ENCODE measurements around the gene HCN1.
"Not testable (repeated sequence)": the region's sequence is repeated elsewhere in the genome, so short reads cannot be mapped to it uniquely, and the experiment has no call there.

Gene HCN1

DNA sequence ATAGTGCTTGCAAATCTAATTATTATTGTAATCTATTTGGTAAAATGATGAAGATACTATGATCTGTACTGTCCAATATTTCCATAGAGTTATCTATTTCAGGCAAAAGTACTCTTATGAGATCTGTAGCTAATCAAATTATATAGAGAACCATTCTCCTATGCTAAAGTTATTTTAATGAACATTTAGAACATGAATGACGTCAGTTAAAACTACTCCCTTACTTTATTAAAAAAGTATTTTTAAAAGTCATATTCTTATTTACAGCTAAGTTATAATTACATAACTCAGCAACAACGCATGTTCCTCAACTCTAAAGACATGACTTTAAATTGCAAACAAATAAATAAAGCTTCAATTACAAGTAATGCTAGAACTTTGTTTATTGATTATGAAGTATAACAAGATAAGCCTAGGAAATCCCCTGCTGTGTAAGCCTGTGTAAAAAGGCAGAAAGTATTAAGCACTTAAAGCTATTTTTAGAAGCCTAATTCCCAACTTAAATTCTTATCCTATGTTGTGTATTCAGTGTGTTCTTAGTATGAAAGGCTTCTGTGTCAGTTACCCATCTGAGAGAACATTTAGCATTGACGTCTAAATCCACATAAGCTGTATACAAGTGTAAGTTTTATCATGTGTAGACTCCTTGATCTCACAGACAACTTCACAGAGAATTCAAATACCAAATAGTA is 285.7 kb downstream of the HCN1 start:
- DNase-seq (ENCODE audit: insufficient read length) = no peak
- TF ChIP-seq POLR2A (IDR thresholded peaks at IDR 0.05; ENCODE audit: low read depth, low read length) (no peak), POLR2AphosphoS5 (IDR thresholded peaks at IDR 0.05; ENCODE audit: low read depth, low read length) (no peak), TAF1 (IDR thresholded peaks at IDR 0.05; ENCODE audit: borderline replicate concordance, low read depth, low read length) (no peak)
- FAIRE-seq = no peak

DNA sequence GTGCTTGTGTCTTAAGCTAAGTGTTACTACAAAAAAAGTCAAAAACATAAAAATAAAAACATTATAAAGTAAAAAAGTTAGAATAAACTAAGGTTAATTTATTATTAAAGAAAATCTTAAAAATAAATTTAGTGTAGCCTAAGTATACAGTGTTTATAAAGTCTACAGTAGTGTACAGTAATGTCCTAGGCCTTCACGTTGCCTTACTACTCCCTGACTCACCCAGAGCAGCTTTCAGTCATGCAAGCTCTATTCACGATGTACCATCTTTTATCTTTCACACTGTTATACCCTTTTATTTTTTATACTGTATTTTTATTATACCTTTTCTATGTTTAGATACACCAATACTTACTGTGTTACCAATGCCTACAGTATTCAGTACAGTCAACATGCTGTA is 288.1 kb downstream of the HCN1 start:
- TF ChIP-seq POLR2AphosphoS5 (IDR thresholded peaks at IDR 0.05; ENCODE audit: low read depth, low read length) = no peak
- no peak for TF ChIP-seq TAF1 (IDR thresholded peaks at IDR 0.05; ENCODE audit: borderline replicate concordance, low read depth, low read length)
- no peak for TF ChIP-seq POLR2A (IDR thresholded peaks at IDR 0.05; ENCODE audit: low read depth, low read length)
- DNase-seq (ENCODE audit: insufficient read length) = no peak
- FAIRE-seq = no peak

DNA sequence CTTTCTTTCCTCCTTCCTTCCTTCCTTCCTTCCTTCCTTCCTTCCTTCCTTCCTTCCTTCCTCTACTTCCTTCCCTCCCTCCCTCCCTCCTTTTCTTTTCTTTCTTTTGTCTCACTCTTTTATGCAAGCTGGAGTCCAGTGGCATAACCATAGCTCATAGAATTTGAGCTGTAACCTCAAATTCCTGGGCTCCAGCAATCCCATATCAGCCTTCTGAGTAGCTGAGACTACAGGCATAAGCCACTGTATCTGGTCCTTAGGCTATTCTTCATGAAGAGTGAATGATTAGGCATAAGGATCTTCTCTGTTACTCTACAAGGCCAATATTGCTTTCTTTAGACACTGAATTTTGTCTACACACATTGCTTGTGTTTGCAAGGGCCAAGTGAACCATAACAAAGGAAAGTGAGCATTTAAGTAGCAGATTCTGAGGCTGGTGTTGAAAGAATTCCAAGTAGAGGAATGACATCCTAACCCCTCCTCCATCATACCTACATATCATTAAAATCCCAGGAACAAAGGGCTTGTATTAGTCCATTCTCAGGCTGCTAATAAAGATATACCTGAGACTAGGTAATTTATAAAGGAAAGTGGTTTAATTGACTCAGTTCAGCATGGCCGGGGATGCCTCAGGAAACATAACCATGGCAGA is 293.2 kb downstream of the HCN1 start:
- no peak for DNase-seq (ENCODE audit: insufficient read length)
- TF ChIP-seq TAF1 (IDR thresholded peaks at IDR 0.05; ENCODE audit: borderline replicate concordance, low read depth, low read length) = no peak
- no peak for TF ChIP-seq POLR2A (IDR thresholded peaks at IDR 0.05; ENCODE audit: low read depth, low read length)
- TF ChIP-seq POLR2AphosphoS5 (IDR thresholded peaks at IDR 0.05; ENCODE audit: low read depth, low read length) = no peak
- no peak for FAIRE-seq

DNA sequence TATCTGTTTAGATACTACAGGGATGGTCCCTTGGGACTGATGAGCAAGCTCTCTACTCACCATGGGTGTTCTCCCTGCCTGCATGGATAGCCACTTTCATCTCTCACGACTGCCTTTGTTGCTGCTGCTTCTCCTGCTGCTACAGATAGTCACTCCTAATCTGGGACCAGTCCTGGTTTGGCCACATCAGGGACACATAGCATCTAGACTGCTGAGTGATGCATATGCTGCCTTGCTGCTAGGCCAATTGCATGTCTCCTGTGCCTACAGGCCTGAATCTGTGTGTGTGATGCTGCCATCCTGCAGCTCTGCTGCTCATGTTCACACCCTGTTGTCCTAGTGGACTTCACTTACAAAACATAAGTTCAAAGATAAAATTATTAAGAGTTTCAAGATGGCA is 297.1 kb downstream of the HCN1 start:
- DNase-seq (ENCODE audit: insufficient read length) (no peak), FAIRE-seq (no peak)
- no peak for TF ChIP-seq POLR2AphosphoS5 (IDR thresholded peaks at IDR 0.05; ENCODE audit: low read depth, low read length)
- no peak for TF ChIP-seq TAF1 (IDR thresholded peaks at IDR 0.05; ENCODE audit: borderline replicate concordance, low read depth, low read length)
- no peak for TF ChIP-seq POLR2A (IDR thresholded peaks at IDR 0.05; ENCODE audit: low read depth, low read length)

DNA sequence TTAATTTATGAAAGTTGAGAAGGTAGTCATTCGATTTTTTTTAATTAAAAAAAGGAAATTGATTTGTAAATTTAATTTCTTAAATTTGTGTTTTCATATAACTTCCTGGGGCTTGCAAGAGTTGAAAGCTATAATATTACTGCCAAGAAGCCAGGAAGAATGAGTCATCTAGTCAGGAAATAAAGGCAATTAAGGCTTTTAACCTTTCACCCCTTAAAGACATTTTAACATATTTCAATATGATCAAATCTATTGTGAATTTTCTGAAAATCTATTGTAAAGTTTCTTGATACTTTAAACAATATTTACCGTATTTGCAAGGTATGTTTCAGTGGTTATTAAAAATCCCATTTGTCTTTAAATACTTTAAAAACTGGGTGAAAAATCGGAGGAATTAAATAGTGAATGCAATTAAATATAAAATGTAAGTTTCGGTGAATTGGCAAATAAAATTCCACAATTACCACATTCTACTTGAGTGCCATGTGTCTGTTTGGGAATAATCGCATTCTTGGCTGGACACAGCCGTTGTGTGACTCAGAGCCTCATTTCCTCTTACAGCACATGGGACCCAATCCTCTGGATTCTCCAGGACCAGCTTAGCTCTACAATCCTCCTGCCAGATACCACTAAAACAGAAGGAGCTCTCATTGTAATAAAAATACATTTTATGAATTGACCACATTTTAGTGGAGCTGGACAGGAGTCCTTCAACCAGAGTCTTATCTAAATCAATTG is 310.7 kb downstream of the HCN1 start:
- DNase-seq (ENCODE audit: insufficient read length) (no peak), FAIRE-seq (no peak)
- TF ChIP-seq POLR2A (IDR thresholded peaks at IDR 0.05; ENCODE audit: low read depth, low read length) (no peak), POLR2AphosphoS5 (IDR thresholded peaks at IDR 0.05; ENCODE audit: low read depth, low read length) (no peak), TAF1 (IDR thresholded peaks at IDR 0.05; ENCODE audit: borderline replicate concordance, low read depth, low read length) (no peak)

DNA sequence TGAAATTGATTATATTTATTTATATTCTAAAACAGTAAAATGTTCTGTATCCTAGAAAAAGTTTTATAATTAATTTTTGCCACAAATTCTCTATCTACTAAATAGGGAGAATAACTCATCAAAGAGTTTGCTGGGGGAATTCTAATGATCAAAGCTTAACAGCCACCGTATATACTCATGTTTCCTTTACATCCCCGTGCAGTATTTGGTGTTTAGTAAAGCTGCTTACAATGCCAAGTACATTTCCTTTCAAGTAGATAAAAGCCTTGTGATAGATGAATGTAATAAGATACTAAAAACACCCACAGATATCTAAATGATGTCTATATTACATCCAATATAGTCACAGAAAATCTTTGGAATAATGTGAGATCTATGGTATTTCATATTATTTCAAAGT is 312.2 kb downstream of the HCN1 start:
- TF ChIP-seq TAF1 (IDR thresholded peaks at IDR 0.05; ENCODE audit: borderline replicate concordance, low read depth, low read length) = no peak
- TF ChIP-seq POLR2AphosphoS5 (IDR thresholded peaks at IDR 0.05; ENCODE audit: low read depth, low read length) = no peak
- TF ChIP-seq POLR2A (IDR thresholded peaks at IDR 0.05; ENCODE audit: low read depth, low read length) = no peak
- no peak for DNase-seq (ENCODE audit: insufficient read length)
- no peak for FAIRE-seq

DNA sequence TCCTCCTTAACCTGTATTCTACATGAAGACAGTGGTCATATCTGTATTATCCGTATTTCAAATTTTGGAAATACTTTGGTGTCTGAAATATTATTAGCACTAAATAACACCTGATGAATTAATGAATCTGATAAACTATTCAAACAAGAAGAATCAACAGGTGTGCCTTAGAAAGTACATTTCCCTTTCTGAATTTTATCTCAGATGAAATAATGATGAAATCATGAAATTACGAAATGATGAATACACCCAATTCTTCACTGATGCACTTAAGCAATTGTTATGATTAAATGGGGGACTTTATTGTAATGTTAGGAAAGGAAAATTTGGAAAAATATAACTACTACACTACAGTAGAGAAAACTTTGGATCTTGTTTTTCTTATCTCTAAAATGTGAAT is 313.6 kb downstream of the HCN1 start:
- no peak for DNase-seq (ENCODE audit: insufficient read length)
- no peak for TF ChIP-seq TAF1 (IDR thresholded peaks at IDR 0.05; ENCODE audit: borderline replicate concordance, low read depth, low read length)
- TF ChIP-seq POLR2A (IDR thresholded peaks at IDR 0.05; ENCODE audit: low read depth, low read length) = no peak
- TF ChIP-seq POLR2AphosphoS5 (IDR thresholded peaks at IDR 0.05; ENCODE audit: low read depth, low read length) = no peak
- no peak for FAIRE-seq

DNA sequence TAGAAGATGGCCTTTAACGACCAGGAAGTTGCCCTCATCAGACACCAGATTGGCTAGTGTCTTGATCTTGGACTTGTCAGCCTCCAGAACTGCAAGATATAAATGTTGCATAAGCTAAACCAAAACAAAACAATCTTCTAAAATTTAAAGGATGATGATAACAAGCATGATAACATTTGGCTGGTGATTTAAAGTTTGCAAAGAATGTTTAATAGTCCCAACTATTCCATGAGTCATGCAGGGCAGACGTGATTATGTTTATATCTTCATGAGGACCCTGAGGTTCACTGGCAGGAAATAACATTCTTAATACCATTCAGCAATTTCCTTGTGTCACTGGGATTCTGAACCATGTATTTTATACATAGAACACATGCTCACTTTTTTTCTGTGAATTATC is 319.8 kb downstream of the HCN1 start:
- FAIRE-seq (no peak), DNase-seq (ENCODE audit: insufficient read length) (no peak)
- TF ChIP-seq POLR2A (IDR thresholded peaks at IDR 0.05; ENCODE audit: low read depth, low read length) (no peak), TAF1 (IDR thresholded peaks at IDR 0.05; ENCODE audit: borderline replicate concordance, low read depth, low read length) (no peak), POLR2AphosphoS5 (IDR thresholded peaks at IDR 0.05; ENCODE audit: low read depth, low read length) (no peak)

DNA sequence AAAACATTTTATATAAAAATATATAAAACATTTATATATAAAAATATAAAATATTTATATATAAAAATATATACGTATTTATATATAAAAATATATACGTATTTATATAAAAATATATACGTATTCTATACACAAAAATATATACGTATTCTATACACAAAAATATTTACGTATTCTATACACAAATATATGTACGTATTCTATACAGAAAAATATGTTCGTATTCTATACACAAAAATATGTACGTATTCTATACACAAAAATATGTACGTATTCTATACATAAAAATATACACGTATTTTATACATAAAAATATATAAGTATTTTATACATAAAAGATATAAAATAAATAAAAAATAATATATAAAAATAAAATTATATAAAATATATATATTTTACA is 323.6 kb downstream of the HCN1 start:
- no peak for TF ChIP-seq TAF1 (IDR thresholded peaks at IDR 0.05; ENCODE audit: borderline replicate concordance, low read depth, low read length)
- TF ChIP-seq POLR2AphosphoS5 (IDR thresholded peaks at IDR 0.05; ENCODE audit: low read depth, low read length) = no peak
- TF ChIP-seq POLR2A (IDR thresholded peaks at IDR 0.05; ENCODE audit: low read depth, low read length) = no peak
- no peak for FAIRE-seq

DNA sequence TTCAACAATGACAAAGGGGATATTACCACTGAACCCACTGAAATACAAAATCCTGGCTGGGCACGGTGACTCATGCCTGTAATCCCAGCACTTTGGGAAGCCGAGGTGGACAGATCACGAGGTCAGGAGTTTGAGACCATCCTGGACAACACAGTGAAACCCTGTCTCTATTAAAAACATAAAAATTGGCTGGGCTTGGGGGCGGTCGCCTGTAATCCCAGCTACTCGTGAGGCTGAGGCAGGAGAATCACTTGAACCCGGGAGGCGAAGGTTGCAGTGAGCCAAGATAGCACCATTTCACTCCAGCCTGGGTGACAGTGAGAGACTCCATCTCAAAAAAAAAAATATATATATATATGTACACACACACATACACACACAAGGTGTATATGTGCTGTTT is 324.8 kb downstream of the HCN1 start:
- not testable (repeated sequence) for DNase-seq (ENCODE audit: insufficient read length); FAIRE-seq

More for the DNA sequence above, 323.6 kb downstream of the HCN1 start:
- no peak for DNase-seq (ENCODE audit: insufficient read length)

DNA sequence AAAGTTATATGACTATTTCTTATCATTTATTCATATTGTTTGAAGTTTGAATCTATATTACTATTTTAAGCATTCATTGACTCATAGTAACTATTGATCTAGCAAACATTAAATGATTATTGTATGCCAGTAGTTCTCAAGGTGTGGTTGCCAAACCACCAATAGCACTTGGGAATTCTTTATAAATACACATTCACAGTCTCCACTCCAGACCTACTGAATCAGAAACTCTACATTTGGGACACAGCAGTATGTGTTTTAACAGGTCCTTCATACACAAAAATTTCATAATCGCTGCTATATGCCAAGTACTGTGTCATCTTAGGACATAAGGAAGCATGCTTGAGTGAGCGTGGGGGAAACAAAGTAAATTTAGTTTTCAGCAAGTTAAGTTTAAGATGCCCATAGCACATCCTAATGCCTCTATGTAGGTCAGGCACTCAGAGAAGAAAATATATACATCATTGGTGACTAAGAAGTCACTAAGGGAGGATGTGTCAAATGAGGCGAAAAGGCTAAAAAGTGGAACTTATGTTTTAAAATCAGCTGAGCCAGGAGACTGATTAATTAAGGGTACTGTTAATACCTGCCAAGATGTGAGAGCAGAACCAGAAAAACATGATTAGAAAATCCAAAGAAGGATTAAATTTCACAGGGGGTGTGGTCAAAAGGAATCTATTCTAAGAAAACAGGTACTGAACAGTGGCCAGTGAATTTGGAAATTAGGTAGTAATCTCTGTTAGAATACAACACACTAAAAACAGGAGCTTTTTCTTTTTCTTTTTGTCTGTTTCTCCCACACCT is 340.8 kb downstream of the HCN1 start:
- no peak for TF ChIP-seq TAF1 (IDR thresholded peaks at IDR 0.05; ENCODE audit: borderline replicate concordance, low read depth, low read length)
- no peak for TF ChIP-seq POLR2A (IDR thresholded peaks at IDR 0.05; ENCODE audit: low read depth, low read length)
- no peak for TF ChIP-seq POLR2AphosphoS5 (IDR thresholded peaks at IDR 0.05; ENCODE audit: low read depth, low read length)
- DNase-seq (ENCODE audit: insufficient read length) (no peak), FAIRE-seq (no peak)

Data from GM12892 (cell line).